ENCODE results near the gene METTL8. TPM values are rescaled to one million over a fixed set of nuclear protein-coding genes. Genes with fewer than 3 reads are reported as not detected.

METTL8 gene
- total and polyA plus RNA-seq, 8 donors: 3.6 to 42.9 (median 7.0) TPM

DNA sequence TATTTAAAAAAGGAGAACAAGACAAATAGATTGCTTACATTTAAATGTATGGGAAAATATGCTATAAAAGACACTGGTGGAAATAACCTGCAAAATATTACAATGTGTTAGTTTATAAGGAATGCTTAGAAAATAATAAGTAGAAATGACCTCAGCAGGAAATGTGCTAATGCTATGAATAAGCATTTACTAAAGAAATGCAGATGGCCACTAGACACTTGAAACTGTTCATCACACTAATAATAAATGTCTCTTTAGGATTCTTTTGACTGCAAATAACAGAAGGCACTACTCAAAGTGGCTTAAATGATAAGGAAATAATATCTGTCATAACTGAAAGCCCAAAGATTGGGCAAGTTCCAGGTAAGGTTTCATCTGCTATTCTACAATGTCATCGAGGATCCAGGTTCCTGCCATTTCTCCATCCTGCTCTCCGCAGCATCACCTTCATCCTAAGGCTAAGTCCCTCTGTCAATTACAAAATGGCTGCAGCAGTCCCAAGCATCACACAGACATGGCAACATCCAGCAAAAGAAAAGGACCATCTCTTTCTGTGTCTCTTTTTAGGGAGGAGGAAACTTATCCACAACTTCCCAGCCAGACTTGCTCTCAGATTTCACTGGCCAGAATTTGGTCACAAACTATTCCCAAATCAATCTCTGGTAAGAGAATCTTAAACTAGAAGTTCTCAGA, 21.9 kb downstream of the METTL8 start:
- Histone ChIP-seq H3K27me3 (no peaks in the 10 kb centered on the region), H3K36me3 (no peaks in the 10 kb centered on the region), H3K27ac (no peak overlapping the region), H3K4me3 (no peak overlapping the region), H3K9me3 (no peaks in the 10 kb centered on the region), H3K4me1 (peaks cover 0 to 23% (median 9%) of the 10 kb centered on the region in 4 donors)
- intact Hi-C loops (cut with DNase I; ENCODE audit: low total_unique reads): no loop called here
- TF ChIP-seq EP300 (IDR thresholded peaks at IDR 0.05) (no peak), POLR2A (IDR thresholded peaks at IDR 0.05) (no peak), CTCF (IDR thresholded peaks at IDR 0.05) (no peak), POLR2AphosphoS5 (IDR thresholded peaks at IDR 0.05) (no peak)
- 87 to 97% (median 91%) methylated on average over 2 of the region's 2 CpGs for WGBS, 5 donors
- DNase-seq: no peak

DNA sequence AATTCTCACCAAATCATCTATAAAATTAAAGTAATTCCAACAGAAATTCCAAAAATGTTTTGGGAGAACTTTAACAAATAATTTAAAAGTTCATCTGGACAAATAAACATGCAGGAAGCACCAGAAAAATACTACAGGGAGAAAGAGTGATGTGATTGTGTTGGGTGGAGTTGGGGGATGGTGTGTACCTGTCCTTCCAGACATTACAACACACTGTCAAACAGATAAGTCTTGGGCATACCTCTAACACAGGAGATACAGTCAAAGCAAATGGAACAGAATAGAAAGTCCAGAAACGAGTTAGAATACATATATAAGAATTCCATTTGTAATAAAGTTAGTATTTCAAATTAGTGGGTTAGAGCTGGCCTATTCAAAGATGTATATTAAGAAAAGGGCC, 22.6 kb downstream of the METTL8 start:
- no peak for DNase-seq
- H3K4me3 ChIP-seq: no peak overlapping the region
- intact Hi-C loops (cut with DNase I; ENCODE audit: low total_unique reads): no loop called here
- H3K27ac ChIP-seq: no peak overlapping the region
- WGBS, 5 donors: 61 to 81% (median 68%) methylated on average over 1 of the region's 1 CpG
- H3K36me3 ChIP-seq: no peaks in the 10 kb centered on the region
- H3K9me3 ChIP-seq: no peaks in the 10 kb centered on the region
- H3K27me3 ChIP-seq: no peaks in the 10 kb centered on the region
- H3K4me1 ChIP-seq: peaks cover 0 to 23% (median 9%) of the 10 kb centered on the region in 4 donors
- TF ChIP-seq EP300 (IDR thresholded peaks at IDR 0.05): no peak
- no peak for TF ChIP-seq POLR2A (IDR thresholded peaks at IDR 0.05)
- TF ChIP-seq CTCF (IDR thresholded peaks at IDR 0.05): no peak
- TF ChIP-seq POLR2AphosphoS5 (IDR thresholded peaks at IDR 0.05): no peak

DNA sequence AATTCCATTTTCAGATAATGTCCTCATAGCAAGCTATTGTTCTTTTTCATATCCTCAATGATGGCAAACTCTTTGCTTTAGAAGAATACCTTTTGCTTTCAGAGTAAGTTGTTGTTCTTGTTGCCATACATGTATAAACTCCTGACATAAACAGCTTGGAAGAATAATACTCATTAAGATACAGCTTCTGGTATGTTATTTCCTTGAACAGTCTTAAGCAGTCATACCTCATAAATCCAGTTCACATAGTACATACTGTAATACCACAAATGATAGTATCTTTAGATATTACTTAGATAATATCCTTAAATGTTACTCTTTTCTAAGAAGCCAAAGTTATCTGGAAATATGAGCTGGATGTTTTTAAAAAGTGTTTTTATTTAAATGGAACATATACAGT, 23.2 kb downstream of the METTL8 start:
- Histone ChIP-seq H3K27me3 (no peaks in the 10 kb centered on the region), H3K4me1 (peaks cover 0 to 19% (median 9%) of the 10 kb centered on the region in 4 donors), H3K9me3 (no peaks in the 10 kb centered on the region), H3K36me3 (no peaks in the 10 kb centered on the region), H3K27ac (peak overlapping the region in 1 of 5 donors; percentile 71), H3K4me3 (no peak overlapping the region)
- TF ChIP-seq CTCF (IDR thresholded peaks at IDR 0.05) (no peak), POLR2AphosphoS5 (IDR thresholded peaks at IDR 0.05) (no peak), EP300 (IDR thresholded peaks at IDR 0.05) (no peak), POLR2A (IDR thresholded peaks at IDR 0.05) (no peak)
- no peak for DNase-seq
- intact Hi-C loops (cut with DNase I; ENCODE audit: low total_unique reads): no loop called here

GRCh38 chr2:171410101-171410500, 23.7 kb downstream of the METTL8 start:
- H3K36me3 ChIP-seq: no peaks in the 10 kb centered on the region
- intact Hi-C loops (cut with DNase I; ENCODE audit: low total_unique reads): no loop called here
- DNase-seq: no peak
- H3K4me3 ChIP-seq: no peak overlapping the region
- TF ChIP-seq POLR2A (IDR thresholded peaks at IDR 0.05): no peak
- TF ChIP-seq EP300 (IDR thresholded peaks at IDR 0.05): no peak
- no peak for TF ChIP-seq POLR2AphosphoS5 (IDR thresholded peaks at IDR 0.05)
- no peak for TF ChIP-seq CTCF (IDR thresholded peaks at IDR 0.05)
- H3K27ac ChIP-seq: peak overlapping the region in 1 of 5 donors; percentile 71
- no peaks in the 10 kb centered on the region for H3K27me3 ChIP-seq
- no peaks in the 10 kb centered on the region for H3K9me3 ChIP-seq
- WGBS, 5 donors: 60 to 72% (median 68%) methylated on average over 4 of the region's 4 CpGs
- peaks cover 0 to 19% (median 8%) of the 10 kb centered on the region in 4 donors for H3K4me1 ChIP-seq
